H1 (cell line): Measurements from ENCODE around the gene SH3D19. TPM values are rescaled to one million over a fixed set of nuclear protein-coding genes. Genes with fewer than 3 reads are reported as not detected.

Source experiments
- CHD7 ChIP-seq: fragments of 300-600 bp; sonication (generic); IDR thresholded peaks from 2 replicates; pipeline ENCODE4 v1.7.1; 2012; ENCODE audit warnings: low read length, moderate library complexity, mild to moderate bottlenecking, inconsistent platforms; ENCODE audit not compliant: insufficient replicate concordance
- polyA plus RNA-seq, 7 experiments: library from polyadenylated mRNA; depleted of rRNA in 3 of 7; stranded (reverse) in 5 of 7; unstranded in 2 of 7; fragments of >200 nt in 5 of 7; fragments of 200-250 nt in 2 of 7; gene quantifications; 1 replicate in 5 of 7; 2 replicates in 1 of 7; 4 replicates in 1 of 7; pipeline versions ENCODE4 v1.2.1 to v1.2.3, GENCODE V29; 2011 to 2013; ENCODE audit warnings: missing spikeins in 2 of 7, mixed read lengths in 2 of 7
- total RNA-seq: library from RNA; stranded (reverse); fragmentation: NEBNext Ultra II Directional; extraction: Animal tissue kit (Norgen Biotek cat#: 25700); gene quantifications from 2 replicates; pipeline ENCODE4 v1.2.1, GENCODE V29; 2021

SH3D19 gene
- total and polyA plus RNA-seq, 2 of the 8 experiments (the other 6 are each of a cell fraction or from before 2014, with no cell fraction given) = 11.7 to 51.3 TPM

- no peak for TF ChIP-seq CHD7
These were observed 123.0 kb downstream of the SH3D19 start (continued) for GRCh38 chr4:151202381-151202780.
